Trophoblast cell (in vitro differentiated cells and primary cell): ENCODE data around the gene IGFN1.
A peak's percentile ranks its signal among the peaks of the same experiment; 100 is the strongest.

Source experiments
- DNase-seq, 2 donors: peaks; one replicate each; pipeline ENCODE4 v3.0.0-alpha.2; 2016
- H2AFZ ChIP-seq: 2 replicates; pipeline ENCODE4 v1.6.1; 2013; ENCODE audit warnings: low read length, moderate library complexity, mild to moderate bottlenecking; ENCODE audit not compliant: insufficient read depth, poor library complexity
- H2AK5ac ChIP-seq: 2 replicates; pipeline ENCODE4 v1.6.1; 2013; ENCODE audit warnings: mild to moderate bottlenecking, low read length
- H2BK120ac ChIP-seq: 2 replicates; pipeline ENCODE4 v1.6.1; 2013; ENCODE audit warnings: low read length, mild to moderate bottlenecking, moderate library complexity; ENCODE audit not compliant: insufficient read depth, poor library complexity
- H2BK12ac ChIP-seq: 2 replicates; pipeline ENCODE4 v1.6.1; 2013; ENCODE audit warnings: mild to moderate bottlenecking, low read length, moderate library complexity
- H2BK5ac ChIP-seq: 2 replicates; pipeline ENCODE4 v1.6.1; 2013; ENCODE audit warnings: low read length, low read depth, moderate library complexity, mild to moderate bottlenecking; ENCODE audit not compliant: poor library complexity
- H3K14ac ChIP-seq: 2 replicates; pipeline ENCODE4 v1.6.1; 2013; ENCODE audit warnings: mild to moderate bottlenecking, low read length
- H3K18ac ChIP-seq: 2 replicates; pipeline ENCODE4 v1.6.1; 2013; ENCODE audit warnings: mild to moderate bottlenecking, low read length
- H3K23ac ChIP-seq: 2 replicates; pipeline ENCODE4 v1.6.1; 2013; ENCODE audit warnings: low read length
- H3K27ac ChIP-seq: 2 replicates; pipeline ENCODE4 v1.5.1; 2013; ENCODE audit warnings: low read depth, mild to moderate bottlenecking, inconsistent platforms, low read length, moderate library complexity
- H3K27me3 ChIP-seq: 2 replicates; pipeline ENCODE4 v1.6.1; 2013; ENCODE audit warnings: inconsistent platforms, mild to moderate bottlenecking, low read length, moderate library complexity; ENCODE audit not compliant: insufficient read depth
- H3K36me3 ChIP-seq, 2 experiments: 1 replicate in 1 of 2; 2 replicates in 1 of 2; pipeline ENCODE4 v1.6.1; 2013; ENCODE audit warnings: low read length in 2 of 2, mild to moderate bottlenecking in 2 of 2, moderate library complexity in 1 of 2; ENCODE audit not compliant: insufficient read depth in 2 of 2, control insufficient read depth in 1 of 2
- H3K4ac ChIP-seq: 2 replicates; pipeline ENCODE4 v1.6.1; 2013; ENCODE audit warnings: low read depth, mild to moderate bottlenecking, low read length, moderate library complexity
- H3K4me1 ChIP-seq, 2 experiments: 1 replicate in 1 of 2; 2 replicates in 1 of 2; pipeline ENCODE4 v1.6.1; 2013; ENCODE audit warnings: low read length in 2 of 2, mild to moderate bottlenecking in 2 of 2, moderate library complexity in 1 of 2; ENCODE audit not compliant: insufficient read depth in 2 of 2, control insufficient read depth in 1 of 2
- H3K4me2 ChIP-seq: 2 replicates; pipeline ENCODE4 v1.6.1; 2013; ENCODE audit warnings: inconsistent platforms, mild to moderate bottlenecking, low read length, moderate library complexity
- H3K4me3 ChIP-seq: 2 replicates; pipeline ENCODE4 v1.5.1; 2013; ENCODE audit warnings: mild to moderate bottlenecking, low read depth, low read length, inconsistent platforms
- H3K79me1 ChIP-seq: one replicate; pipeline ENCODE4 v1.6.1; 2013; ENCODE audit warnings: low read length
- H3K79me2 ChIP-seq: 2 replicates; pipeline ENCODE4 v1.6.1; 2013; ENCODE audit warnings: low read length, mild to moderate bottlenecking; ENCODE audit not compliant: control insufficient read depth, insufficient read depth, poor library complexity
- H3K9ac ChIP-seq: 2 replicates; pipeline ENCODE4 v1.6.1; 2013; ENCODE audit warnings: mild to moderate bottlenecking, low read length
- H3K9me3 ChIP-seq: 2 replicates; pipeline ENCODE4 v1.6.1; 2013; ENCODE audit warnings: low read depth, mild to moderate bottlenecking, control low read depth, inconsistent platforms, low read length; ENCODE audit not compliant: insufficient read depth
- H4K12ac ChIP-seq: 2 replicates; pipeline ENCODE4 v1.6.1; 2013; ENCODE audit warnings: low read depth, mild to moderate bottlenecking, low read length, moderate library complexity
- H4K8ac ChIP-seq: 2 replicates; pipeline ENCODE4 v1.6.1; 2013; ENCODE audit warnings: low read depth, mild to moderate bottlenecking, low read length, moderate library complexity
- H4K91ac ChIP-seq: one replicate; pipeline ENCODE4 v1.6.1; 2013; ENCODE audit warnings: low read depth, mild to moderate bottlenecking, low read length, moderate library complexity
- WGBS: extraction: QIAGEN DNeasy Blood & Tissue Kit; methylation state at CpG from one replicate; pipeline ENCODE4 v1.1.7; 2013; ENCODE audit warnings: missing lambda C conversion rate; ENCODE audit not compliant: insufficient read length, insufficient coverage; ENCODE audit errors: extremely low coverage; 5-methylcytosine and 5-hydroxymethylcytosine counted together

IGFN1 gene

DNA sequence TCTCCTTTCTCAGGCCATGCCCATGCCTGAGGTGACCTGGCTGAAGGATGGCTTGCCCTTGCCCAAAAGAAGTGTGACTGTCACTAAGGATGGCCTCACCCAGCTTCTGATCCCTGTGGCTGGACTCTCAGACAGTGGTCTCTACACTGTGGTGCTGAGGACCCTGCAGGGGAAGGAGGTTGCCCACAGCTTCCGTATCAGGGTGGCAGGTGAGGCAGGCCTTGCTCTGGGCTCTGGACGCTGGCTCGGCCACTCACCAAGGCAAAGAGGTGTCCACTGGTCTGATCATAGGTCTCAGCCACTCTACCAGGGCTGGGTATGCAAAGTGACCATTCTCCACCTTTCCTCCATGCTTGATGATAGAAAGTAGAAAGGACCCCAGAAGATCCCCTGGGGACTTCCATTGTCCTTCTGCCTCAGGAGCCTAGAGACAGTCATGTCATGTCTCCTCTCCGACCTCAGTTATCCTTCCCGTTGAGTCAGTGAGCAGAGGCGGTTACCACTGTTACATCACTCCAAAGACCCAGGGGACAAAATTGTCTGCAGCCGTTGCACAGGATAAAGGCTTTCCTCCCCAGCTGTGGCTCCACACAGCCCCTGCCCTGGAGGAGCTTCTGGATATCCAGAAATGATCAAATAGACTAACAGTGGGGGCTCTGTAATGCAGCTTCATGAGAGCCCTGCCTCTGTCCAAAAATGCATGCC is 34.2 kb downstream of the IGFN1 start:
- H3K79me1 ChIP-seq = no peaks in the 10 kb centered on the region
- no peaks in the 10 kb centered on the region for H3K27me3 ChIP-seq
- no peak overlapping the region for H3K4me2 ChIP-seq
- no peak overlapping the region for H4K12ac ChIP-seq
- no peak overlapping the region for H3K9ac ChIP-seq
- peaks cover 6% of the 10 kb centered on the region in 2 experiments for H3K4me1 ChIP-seq
- H3K4ac ChIP-seq = no peak overlapping the region
- no peak overlapping the region for H3K27ac ChIP-seq
- H2BK5ac ChIP-seq = no peak overlapping the region
- H4K8ac ChIP-seq = no peak overlapping the region
- H2BK12ac ChIP-seq = no peak overlapping the region
- no peak overlapping the region for H3K23ac ChIP-seq
- H3K9me3 ChIP-seq = peaks cover 2% of the 10 kb centered on the region
- H3K14ac ChIP-seq = no peak overlapping the region
- DNase-seq = no peak
- no CpG with 5 or more reads among the region's 7 CpGs for WGBS
- no peak overlapping the region for H2AFZ ChIP-seq
- no peak overlapping the region for H4K91ac ChIP-seq
- H3K36me3 ChIP-seq = no peaks in the 10 kb centered on the region
- H3K4me3 ChIP-seq = no peak overlapping the region
- H3K18ac ChIP-seq = no peak overlapping the region
- H3K79me2 ChIP-seq = peaks cover 2% of the 10 kb centered on the region
- no peak overlapping the region for H2AK5ac ChIP-seq
- no peak overlapping the region for H2BK120ac ChIP-seq

DNA sequence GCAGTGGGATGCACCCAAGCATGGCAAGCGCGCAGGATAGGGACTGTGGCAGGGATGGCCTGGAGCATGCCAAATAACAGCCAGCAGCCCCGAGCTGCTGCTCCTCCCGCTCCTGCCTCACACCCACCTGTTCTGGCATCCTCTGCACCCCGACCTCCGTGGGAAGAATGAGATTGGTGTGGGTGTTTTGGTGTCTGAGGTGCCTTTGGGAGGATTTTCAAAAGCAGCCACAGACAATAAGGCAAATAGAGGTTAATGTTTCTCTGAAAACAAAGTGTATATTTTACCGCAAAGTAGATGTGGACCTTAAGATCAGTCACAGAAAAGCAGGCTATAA is 35.5 kb downstream of the IGFN1 start:
- WGBS = no CpG with 5 or more reads among the region's 7 CpGs
- H4K91ac ChIP-seq = no peak overlapping the region

DNA sequence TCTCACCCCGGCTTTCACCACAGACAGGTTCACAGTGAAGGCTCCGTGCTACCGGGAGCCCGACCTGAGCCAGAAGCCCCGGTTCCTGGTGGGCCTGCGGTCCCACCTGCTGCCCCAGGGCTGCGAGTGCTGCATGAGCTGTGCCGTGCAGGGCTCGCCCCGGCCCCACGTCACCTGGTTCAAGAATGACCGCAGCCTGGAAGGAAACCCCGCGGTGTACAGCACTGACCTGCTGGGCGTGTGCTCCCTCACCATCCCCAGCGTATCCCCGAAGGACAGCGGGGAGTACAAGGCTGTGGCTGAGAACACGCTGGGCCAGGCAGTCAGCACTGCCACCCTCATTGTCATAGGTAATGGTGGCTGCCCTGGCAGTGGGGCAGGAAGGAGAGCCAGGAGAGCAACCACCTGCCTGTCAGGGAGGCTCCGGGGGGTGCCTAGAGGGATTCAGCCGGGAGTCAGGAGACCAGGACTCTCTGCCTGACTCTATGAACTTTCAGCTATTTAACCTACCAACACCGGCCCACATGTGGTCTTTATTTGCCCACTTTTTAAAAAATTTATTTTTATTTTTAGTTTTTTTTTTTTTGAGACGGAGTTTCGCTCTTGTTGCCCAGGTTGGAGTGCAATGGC is 36.4 kb downstream of the IGFN1 start:
- Histone ChIP-seq H2AK5ac (no peak overlapping the region), H3K4ac (no peak overlapping the region), H3K9ac (no peak overlapping the region), H3K79me2 (peaks cover 2% of the 10 kb centered on the region), H3K27ac (no peak overlapping the region), H3K27me3 (no peaks in the 10 kb centered on the region), H2BK120ac (no peak overlapping the region), H3K23ac (no peak overlapping the region), H3K4me3 (peak overlapping the region; percentile 37), H4K8ac (no peak overlapping the region), H3K14ac (no peak overlapping the region), H2BK12ac (no peak overlapping the region), H3K4me2 (no peak overlapping the region), H2BK5ac (no peak overlapping the region), H3K18ac (no peak overlapping the region), H3K4me1 (peaks cover 8 to 13% of the 10 kb centered on the region in 2 experiments), H3K79me1 (no peaks in the 10 kb centered on the region), H3K36me3 (no peaks in the 10 kb centered on the region), H2AFZ (no peak overlapping the region), H4K12ac (no peak overlapping the region), H3K9me3 (peaks cover 2% of the 10 kb centered on the region), H4K91ac (no peak overlapping the region)
- no CpG with 5 or more reads among the region's 24 CpGs for WGBS
- no peak for DNase-seq

More for the DNA sequence above, 35.5 kb downstream of the IGFN1 start:
- Histone ChIP-seq H3K4me3 (no peak overlapping the region), H3K14ac (no peak overlapping the region), H3K4me1 (peaks cover 8 to 13% of the 10 kb centered on the region in 2 experiments), H3K27ac (no peak overlapping the region), H2AFZ (no peak overlapping the region), H3K79me2 (peaks cover 2% of the 10 kb centered on the region), H4K8ac (no peak overlapping the region), H3K18ac (no peak overlapping the region), H3K23ac (no peak overlapping the region), H3K79me1 (no peaks in the 10 kb centered on the region), H3K9ac (no peak overlapping the region), H2BK120ac (no peak overlapping the region), H3K27me3 (no peaks in the 10 kb centered on the region), H4K12ac (no peak overlapping the region), H2BK5ac (no peak overlapping the region), H2AK5ac (no peak overlapping the region), H3K4me2 (no peak overlapping the region), H3K36me3 (no peaks in the 10 kb centered on the region), H2BK12ac (no peak overlapping the region), H3K9me3 (peaks cover 2% of the 10 kb centered on the region), H3K4ac (no peak overlapping the region)
- DNase-seq = no peak

DNA sequence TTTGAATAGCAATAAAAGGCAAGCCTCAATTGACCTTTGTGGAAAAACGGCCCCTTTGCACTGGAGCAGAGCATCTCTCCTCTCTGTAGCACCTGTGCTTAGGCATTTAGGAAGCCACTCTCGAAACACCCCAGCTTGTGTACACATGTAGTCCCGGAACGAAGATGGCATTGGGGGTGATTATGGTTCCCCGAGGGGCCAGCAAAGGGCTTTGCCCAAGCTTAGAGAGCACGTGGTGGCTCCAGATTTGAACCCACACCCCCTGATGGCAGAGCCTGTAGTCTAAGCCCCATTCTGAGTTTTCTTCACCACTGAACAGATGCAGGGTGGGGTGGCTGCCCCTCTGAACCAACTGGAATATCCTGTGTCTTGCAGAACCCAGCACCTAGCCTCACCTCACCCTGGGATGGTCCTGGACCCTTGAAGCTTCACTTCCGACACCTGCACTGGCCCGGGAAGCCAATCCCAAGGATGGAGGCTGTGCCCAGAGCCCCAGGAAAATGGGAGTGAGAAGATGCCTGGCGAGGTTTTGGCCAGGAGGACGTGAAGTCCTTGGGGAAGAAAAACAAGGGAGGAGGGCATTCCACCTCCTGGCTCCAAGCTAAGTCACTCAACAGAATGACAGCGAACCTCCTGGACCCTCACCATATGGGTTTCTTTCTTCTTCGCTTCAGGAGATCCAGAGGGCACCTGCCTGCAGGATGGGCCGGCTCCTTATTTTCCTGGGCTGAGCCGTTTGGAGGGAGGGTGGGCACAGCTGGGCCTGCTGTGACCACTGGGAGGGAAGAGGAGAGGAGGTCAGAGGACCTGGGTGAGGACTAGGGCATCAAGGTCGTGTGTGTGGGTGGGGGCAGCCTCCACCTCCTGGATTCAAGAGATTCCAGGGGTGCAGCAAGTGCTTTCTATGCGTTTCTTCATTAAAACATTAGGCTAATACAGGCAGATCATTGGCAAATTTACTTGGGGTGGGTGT is 37.7 kb downstream of the IGFN1 start:
- peaks cover 2% of the 10 kb centered on the region for H3K9me3 ChIP-seq
- no peaks in the 10 kb centered on the region for H3K36me3 ChIP-seq
- WGBS = no CpG with 5 or more reads among the region's 16 CpGs
- H3K79me1 ChIP-seq = no peaks in the 10 kb centered on the region
- no peak overlapping the region for H2AFZ ChIP-seq
- no peak overlapping the region for H2BK120ac ChIP-seq
- no peak overlapping the region for H3K27ac ChIP-seq
- no peaks in the 10 kb centered on the region for H3K27me3 ChIP-seq
- H3K4me2 ChIP-seq = no peak overlapping the region
- H3K18ac ChIP-seq = no peak overlapping the region
- H2BK12ac ChIP-seq = no peak overlapping the region
- H3K4ac ChIP-seq = no peak overlapping the region
- no peak overlapping the region for H4K91ac ChIP-seq
- H3K4me3 ChIP-seq = peak overlapping the region; percentile 18
- H3K4me1 ChIP-seq = peaks cover 8 to 13% of the 10 kb centered on the region in 2 experiments
- no peak for DNase-seq
- H4K8ac ChIP-seq = no peak overlapping the region
- H3K79me2 ChIP-seq = peaks cover 2% of the 10 kb centered on the region
- H3K14ac ChIP-seq = no peak overlapping the region
- no peak overlapping the region for H2AK5ac ChIP-seq
- no peak overlapping the region for H3K9ac ChIP-seq
- no peak overlapping the region for H3K23ac ChIP-seq
- H2BK5ac ChIP-seq = no peak overlapping the region
- H4K12ac ChIP-seq = no peak overlapping the region
